ENCODE data around the gene GLIS1.

DNA sequence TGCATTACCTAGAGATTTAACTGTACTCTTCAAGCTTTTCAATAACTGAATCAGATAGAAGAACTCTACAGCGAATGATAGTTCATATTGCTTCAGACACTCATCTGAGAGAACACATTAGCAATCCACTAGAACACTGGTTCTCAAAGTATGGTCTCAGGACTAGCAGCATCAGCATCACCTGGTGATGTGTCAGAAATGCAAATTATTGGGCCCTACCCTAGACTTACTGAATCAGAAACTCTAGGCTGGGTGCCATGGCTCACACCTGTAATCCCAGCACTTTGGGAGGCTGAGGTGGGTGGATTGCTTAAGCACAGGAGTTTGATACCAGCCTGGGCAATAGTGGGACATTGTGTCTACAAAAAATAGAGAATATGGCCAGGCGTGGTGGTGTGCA, 24.9 kb upstream of the GLIS1 start:
- TF ChIP-seq, protein P1, sequence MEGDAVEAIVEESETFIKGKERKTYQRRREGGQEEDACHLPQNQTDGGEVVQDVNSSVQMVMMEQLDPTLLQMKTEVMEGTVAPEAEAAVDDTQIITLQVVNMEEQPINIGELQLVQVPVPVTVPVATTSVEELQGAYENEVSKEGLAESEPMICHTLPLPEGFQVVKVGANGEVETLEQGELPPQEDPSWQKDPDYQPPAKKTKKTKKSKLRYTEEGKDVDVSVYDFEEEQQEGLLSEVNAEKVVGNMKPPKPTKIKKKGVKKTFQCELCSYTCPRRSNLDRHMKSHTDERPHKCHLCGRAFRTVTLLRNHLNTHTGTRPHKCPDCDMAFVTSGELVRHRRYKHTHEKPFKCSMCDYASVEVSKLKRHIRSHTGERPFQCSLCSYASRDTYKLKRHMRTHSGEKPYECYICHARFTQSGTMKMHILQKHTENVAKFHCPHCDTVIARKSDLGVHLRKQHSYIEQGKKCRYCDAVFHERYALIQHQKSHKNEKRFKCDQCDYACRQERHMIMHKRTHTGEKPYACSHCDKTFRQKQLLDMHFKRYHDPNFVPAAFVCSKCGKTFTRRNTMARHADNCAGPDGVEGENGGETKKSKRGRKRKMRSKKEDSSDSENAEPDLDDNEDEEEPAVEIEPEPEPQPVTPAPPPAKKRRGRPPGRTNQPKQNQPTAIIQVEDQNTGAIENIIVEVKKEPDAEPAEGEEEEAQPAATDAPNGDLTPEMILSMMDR (IDR thresholded peaks at IDR 0.05) = no peak
- no peak for TF ChIP-seq POLR2A (IDR thresholded peaks at IDR 0.05)

All from lower leg skin (tissue), 3 donors.